GM12875 (cell line): ENCODE results near the gene NOS1AP.

ENCODE experiments used
- H3K4me3 ChIP-seq: one replicate; pipeline ENCODE4 v1.5.1; 2011; ENCODE audit warnings: low read depth, low read length, control low read depth
- TF ChIP-seq, protein P1 (sequence below): IDR thresholded peaks from 2 replicates; pipeline ENCODE4 v1.5.1; 2011; ENCODE audit warnings: low read depth, mild to moderate bottlenecking, control low read depth, inconsistent platforms, low read length, moderate library complexity, borderline replicate concordance; ENCODE audit not compliant: insufficient read depth

Gene NOS1AP

DNA sequence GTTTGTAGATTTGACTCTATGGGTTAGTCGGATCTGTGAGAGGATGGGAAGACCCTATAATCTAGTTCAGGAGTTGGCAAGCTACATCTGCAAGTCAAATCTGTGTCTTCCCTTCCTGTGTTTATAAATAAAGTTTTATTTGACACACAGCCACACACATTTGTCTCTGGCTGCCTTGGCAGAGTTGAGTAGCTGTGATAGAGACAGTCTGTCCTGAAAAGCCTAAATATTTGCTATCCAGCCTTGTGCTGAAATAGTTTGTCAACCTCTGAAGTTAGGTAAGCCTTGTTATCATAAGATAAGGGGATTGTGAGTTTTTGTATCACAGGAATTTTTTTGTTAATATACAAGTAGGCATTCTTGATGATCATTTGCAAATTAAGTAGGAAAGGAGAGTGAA, 136.8 kb downstream of the NOS1AP start:
- TF ChIP-seq, protein P1, sequence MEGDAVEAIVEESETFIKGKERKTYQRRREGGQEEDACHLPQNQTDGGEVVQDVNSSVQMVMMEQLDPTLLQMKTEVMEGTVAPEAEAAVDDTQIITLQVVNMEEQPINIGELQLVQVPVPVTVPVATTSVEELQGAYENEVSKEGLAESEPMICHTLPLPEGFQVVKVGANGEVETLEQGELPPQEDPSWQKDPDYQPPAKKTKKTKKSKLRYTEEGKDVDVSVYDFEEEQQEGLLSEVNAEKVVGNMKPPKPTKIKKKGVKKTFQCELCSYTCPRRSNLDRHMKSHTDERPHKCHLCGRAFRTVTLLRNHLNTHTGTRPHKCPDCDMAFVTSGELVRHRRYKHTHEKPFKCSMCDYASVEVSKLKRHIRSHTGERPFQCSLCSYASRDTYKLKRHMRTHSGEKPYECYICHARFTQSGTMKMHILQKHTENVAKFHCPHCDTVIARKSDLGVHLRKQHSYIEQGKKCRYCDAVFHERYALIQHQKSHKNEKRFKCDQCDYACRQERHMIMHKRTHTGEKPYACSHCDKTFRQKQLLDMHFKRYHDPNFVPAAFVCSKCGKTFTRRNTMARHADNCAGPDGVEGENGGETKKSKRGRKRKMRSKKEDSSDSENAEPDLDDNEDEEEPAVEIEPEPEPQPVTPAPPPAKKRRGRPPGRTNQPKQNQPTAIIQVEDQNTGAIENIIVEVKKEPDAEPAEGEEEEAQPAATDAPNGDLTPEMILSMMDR: no peak
- no peak overlapping the region for H3K4me3 ChIP-seq

DNA sequence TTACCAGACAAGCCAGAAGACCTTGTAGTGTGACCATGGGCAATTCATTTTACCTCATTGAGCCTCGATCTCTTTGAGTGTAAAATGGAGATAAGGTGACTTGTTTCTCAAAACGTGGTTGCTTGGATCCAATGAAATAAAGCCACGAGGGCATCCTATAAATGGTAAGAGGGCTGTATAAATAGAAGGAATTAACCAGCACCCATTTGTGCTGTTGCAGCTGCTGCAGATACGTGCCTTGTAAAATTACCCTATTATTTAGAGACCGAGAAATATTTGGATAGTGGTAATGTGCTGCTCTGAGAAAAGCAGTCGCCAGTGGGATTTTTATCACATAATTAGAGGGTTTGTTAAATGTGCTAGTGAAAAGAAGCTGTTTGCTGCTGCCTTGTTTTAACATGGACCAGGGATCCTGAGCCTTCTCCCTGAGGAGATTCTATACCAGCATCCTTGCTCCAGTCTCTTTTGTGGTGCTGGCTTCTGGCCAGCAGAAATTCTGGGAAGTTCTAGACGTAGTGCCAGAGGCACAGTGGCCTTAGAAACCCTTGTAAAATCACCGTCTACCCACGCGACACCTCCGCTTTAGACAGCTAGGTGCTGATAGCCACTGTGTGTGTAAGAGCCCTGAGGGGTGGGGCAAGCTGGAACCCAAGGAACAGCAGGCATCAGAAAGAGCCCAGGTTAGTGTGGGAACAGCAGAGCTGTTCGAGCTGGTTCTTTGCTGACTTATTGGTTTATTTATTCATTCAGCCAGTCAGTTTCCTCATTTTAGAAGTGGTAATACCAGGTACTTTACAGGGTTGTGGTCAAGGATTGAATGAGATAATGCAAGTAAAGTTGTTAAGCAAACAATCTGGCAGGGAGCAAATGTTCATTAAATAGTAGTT, 137.5 kb downstream of the NOS1AP start:
- TF ChIP-seq, protein P1: no peak
- no peak overlapping the region for H3K4me3 ChIP-seq

DNA sequence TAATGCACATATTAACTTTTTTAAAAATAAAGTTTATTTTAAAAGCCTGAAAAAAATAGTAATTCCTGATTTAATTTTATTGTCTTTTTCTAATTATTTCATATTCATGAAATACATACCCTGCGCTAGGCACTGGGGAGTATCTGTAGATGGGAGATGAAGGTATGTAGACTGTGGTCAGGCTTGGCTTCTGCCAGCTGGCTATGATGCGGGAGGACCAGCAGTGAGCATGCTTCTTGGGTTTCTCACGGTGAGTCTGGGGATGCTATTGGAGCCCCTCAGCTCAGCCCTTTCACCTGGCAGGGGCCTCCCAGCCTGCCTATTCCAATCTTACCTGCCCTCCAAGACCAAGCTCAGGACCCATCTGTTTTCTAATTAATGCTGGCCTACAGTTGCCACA, 138.4 kb downstream of the NOS1AP start:
- no peak overlapping the region for H3K4me3 ChIP-seq
- TF ChIP-seq, protein P1: no peak

DNA sequence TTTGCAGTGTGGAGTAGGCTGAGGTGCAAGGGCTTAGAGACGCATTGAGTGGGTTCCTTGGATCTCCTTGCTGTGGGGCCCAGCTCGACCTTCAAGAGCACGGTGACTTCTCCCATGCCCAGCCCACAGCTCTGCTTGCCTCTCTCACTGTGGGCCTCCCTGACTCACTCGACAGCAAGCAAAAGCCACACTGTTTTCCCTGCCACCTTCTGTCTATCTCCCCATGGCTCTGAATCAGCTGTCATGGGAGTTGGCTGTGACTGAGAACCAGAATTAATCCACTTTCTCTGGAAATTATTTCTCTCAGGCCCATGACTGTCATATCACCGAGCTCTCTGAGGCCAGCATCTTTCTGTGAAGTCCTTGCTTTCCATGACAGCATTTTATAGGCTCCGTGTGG, 140.7 kb downstream of the NOS1AP start:
- TF ChIP-seq, protein P1: no peak
- no peak overlapping the region for H3K4me3 ChIP-seq

DNA sequence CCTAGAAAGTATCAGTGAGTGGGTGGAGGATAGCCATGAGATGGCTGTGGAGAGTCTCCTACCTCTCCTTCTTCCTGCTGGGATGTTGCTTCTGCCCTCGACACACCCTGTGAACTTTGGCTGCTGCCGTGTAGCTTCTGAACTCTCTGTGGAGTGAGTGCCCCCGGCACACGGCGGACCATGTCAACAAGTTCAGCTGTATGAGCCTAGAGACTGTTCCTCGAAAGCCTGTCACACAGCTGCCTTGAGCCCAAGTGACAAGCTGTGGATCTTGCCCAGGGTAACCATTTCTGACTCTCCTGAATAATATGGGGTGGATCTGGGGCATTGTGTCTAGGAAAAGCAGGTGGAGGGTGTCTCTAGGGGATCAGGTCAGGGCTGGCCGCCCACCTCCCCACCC, 143.2 kb downstream of the NOS1AP start:
- no peak overlapping the region for H3K4me3 ChIP-seq
- TF ChIP-seq, protein P1: no peak

DNA sequence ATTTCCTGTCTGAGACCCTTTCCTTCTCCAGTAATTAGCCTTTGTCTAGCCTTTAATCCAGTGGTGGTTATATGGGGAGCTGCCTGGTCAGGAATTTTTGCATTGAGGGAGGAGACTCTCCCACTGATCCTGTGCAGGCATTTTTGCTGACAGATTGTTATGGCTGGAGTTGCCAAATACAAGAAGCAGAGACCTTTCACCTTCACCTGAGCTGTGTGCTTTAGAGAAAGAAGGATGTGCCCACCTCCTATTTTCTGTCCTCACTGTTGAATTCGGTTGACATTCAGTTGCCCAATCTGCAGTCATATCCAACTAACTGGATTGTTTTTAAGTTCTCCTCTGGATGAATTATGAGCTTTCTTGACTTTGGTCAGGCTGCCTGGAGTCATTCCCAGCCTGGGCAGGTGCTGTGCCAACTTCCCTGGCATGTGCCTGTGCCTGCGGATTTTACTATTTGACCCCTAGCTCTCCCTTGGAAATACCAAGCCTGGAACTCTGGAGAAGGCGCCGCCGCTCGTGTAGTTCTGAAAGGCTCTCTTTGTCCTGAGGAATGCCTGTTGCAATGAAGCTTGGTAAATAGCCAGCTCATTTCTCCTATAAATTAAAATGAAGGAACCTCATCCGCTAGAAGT, 143.9 kb downstream of the NOS1AP start:
- TF ChIP-seq, protein P1: no peak
- no peak overlapping the region for H3K4me3 ChIP-seq

DNA sequence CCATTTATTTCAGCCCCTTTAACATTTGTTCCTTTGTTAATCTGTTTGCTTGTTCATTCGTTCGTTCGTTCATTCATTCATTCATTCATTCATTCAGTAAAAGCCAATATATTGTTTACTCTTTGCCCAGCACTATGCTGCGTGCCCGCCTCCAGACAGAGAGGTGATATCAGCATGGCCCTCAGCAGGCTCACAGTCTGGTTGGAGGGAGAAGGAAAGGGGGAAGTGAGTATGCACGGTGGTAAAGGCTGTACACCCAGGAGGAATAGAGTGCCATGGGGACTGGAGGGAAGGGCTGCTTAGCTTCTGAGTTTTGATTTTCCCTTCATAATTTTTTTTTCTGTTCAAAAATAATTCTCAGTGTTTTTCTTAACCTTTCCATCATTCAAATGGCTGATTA, 144.7 kb downstream of the NOS1AP start:
- TF ChIP-seq, protein P1: no peak
- no peak overlapping the region for H3K4me3 ChIP-seq
